ENCODE results near the gene RBM38. TPM values are rescaled to one million over a fixed set of nuclear protein-coding genes. Genes with fewer than 3 reads are reported as not detected.

The RBM38 gene
- total and polyA plus RNA-seq, 10 of the 15 experiments (the other 5 are each of a cell fraction or from before 2014, with no cell fraction given): 0.32 to 118 (median 25.2) TPM

DNA sequence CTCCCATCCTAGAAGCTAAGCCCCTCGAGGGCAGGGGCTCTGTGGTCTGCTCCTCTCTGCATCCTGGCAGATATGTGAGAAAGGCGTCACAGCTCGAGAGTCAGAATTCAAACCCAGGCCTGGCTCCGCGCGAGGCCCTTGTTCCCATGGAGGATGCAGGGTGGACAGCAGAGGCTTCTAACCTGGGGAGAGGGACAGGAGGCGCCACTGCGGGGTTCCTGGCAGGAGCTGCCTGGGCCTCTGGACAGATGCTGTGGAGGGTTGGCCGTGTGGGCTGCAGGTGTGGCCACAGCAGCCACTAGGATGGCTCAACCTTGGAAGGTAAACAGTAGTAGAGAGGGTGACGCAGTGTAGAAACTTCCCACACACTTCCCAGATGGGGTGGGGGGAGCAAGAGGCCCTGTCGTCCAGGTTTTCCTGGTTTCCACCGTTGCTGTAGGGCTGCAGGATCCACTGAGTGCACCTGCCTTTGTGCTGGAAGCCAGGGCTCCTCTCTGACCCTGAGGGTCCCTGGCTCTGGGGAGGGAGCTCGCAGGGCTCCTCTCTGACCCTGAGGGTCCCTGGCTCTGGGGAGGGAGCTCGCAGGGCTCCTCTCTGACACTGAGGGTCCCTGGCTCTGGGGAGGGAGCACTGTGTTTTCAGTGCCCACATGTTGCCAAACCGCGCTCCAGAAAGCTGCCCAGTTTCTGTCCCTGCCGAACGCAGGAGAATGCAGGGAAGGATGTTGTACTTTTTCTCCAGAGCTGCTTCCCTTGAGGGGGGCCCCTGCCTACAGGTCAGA lies 14.2 kb downstream of the RBM38 start:
- no TSS peak for BruUV-seq (replicated peaks)
- ATAC-seq (no peak), DNase-seq (ENCODE audit: low read depth, low spot score) (no peak), FAIRE-seq (no peak)
- CTCF ChIA-PET: no interaction called here
- Histone ChIP-seq H4K20me1 (ENCODE audit: control insufficient read depth, insufficient read depth) (peaks cover 2% of the 10 kb centered on the region), H3K4me3 (no peak overlapping the region), H2AFZ (ENCODE audit: control insufficient read depth, low read depth, low read length) (no peak overlapping the region), H3K9me3 (replicated peaks; ENCODE audit: control insufficient read depth, insufficient read depth, low read length) (no peaks in the 10 kb centered on the region), H3K9ac (ENCODE audit: control insufficient read depth, insufficient read depth, low read length) (no peak overlapping the region), H3K79me2 (ENCODE audit: control insufficient read depth, insufficient read depth, low read length) (peaks cover 26% of the 10 kb centered on the region), H3K27ac (ENCODE audit: control insufficient read depth, insufficient read depth) (no peak overlapping the region), H3K27me3 (replicated peaks in 1 of 2; ENCODE audit: control insufficient read depth in 2 of 2, insufficient read depth in 2 of 2, low read length in 1 of 2) (no peaks in the 10 kb centered on the region), H3K4me1 (ENCODE audit: control insufficient read depth, insufficient read depth, low read length) (peaks cover 12% of the 10 kb centered on the region), H3K4me2 (ENCODE audit: control insufficient read depth, insufficient read depth) (no peak overlapping the region), H3K36me3 (ENCODE audit: control insufficient read depth in 2 of 2, insufficient read depth in 2 of 2, low read length in 1 of 2) (peaks cover 37 to 62% of the 10 kb centered on the region in 2 experiments)
- RAD21 ChIA-PET (ENCODE audit: unreplicated experiment): no interaction called here
- POLR2A ChIA-PET: no interaction called here
- intact Hi-C loops (cut with micrococcal nuclease; ENCODE audit: unreplicated experiment): no loop called here
- WGBS (ENCODE audit: insufficient coverage, insufficient replicate concordance, low lambda C conversion rate, missing lambda C conversion rate): 95% methylated on average over 18 of the region's 18 CpGs
- TF ChIP-seq EED (IDR thresholded peaks at IDR 0.05; ENCODE audit: low read depth) (no peak), POLR2AphosphoS5 (IDR thresholded peaks at IDR 0.05; ENCODE audit: low read length) (peak; percentile 56; the same call in 1 of the 2 replicates)
- SMC1A ChIA-PET (ENCODE audit: uncharacterized antibody, unreplicated experiment): no interaction called here
- in situ Hi-C loops (cut with MboI): no loop called here

DNA sequence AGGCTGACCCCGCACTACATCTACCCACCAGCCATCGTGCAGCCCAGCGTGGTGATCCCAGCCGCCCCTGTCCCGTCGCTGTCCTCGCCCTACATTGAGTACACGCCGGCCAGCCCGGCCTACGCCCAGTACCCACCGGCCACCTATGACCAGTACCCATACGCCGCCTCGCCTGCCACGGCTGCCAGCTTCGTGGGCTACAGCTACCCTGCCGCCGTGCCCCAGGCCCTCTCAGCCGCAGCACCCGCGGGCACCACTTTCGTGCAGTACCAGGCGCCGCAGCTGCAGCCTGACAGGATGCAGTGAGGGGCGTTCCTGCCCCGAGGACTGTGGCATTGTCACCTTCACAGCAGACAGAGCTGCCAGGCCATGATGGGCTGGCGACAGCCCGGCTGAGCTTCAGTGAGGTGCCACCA lies 16.4 kb downstream of the RBM38 start:
- no peaks in the 10 kb centered on the region for H3K9me3 ChIP-seq (replicated peaks; ENCODE audit: control insufficient read depth, insufficient read depth, low read length)
- ChIA-PET SMC1A (ENCODE audit: uncharacterized antibody, unreplicated experiment) (no interaction called here), RAD21 (ENCODE audit: unreplicated experiment) (no interaction called here), POLR2A (no interaction called here), CTCF (no interaction called here)
- 88% methylated on average over 28 of the region's 29 CpGs for WGBS (ENCODE audit: insufficient coverage, insufficient replicate concordance, low lambda C conversion rate, missing lambda C conversion rate)
- FAIRE-seq: no peak
- H3K4me3 ChIP-seq: no peak overlapping the region
- TF ChIP-seq GATAD2B (conservative IDR thresholded peaks at IDR 0.05; ENCODE audit: low read depth) (0 out of 2 replicates have a peak, but pooled peaks have one; percentile 43), BACH1 (IDR thresholded peaks at IDR 0.05; ENCODE audit: borderline replicate concordance) (no peak), RFX5 (IDR thresholded peaks at IDR 0.05; ENCODE audit: low read depth, low read length) (no peak), NFYB (IDR thresholded peaks at IDR 0.05; ENCODE audit: insufficient read depth, low read depth, low read length) (no peak), ZBED1 (IDR thresholded peaks at IDR 0.05; ENCODE audit: borderline replicate concordance) (no peak), POLR2A (IDR thresholded peaks at IDR 0.05; ENCODE audit: low read depth, low read length) (peak; percentile 36; the same call in 1 of the 2 replicates)
- TF ChIP-seq, protein P1, sequence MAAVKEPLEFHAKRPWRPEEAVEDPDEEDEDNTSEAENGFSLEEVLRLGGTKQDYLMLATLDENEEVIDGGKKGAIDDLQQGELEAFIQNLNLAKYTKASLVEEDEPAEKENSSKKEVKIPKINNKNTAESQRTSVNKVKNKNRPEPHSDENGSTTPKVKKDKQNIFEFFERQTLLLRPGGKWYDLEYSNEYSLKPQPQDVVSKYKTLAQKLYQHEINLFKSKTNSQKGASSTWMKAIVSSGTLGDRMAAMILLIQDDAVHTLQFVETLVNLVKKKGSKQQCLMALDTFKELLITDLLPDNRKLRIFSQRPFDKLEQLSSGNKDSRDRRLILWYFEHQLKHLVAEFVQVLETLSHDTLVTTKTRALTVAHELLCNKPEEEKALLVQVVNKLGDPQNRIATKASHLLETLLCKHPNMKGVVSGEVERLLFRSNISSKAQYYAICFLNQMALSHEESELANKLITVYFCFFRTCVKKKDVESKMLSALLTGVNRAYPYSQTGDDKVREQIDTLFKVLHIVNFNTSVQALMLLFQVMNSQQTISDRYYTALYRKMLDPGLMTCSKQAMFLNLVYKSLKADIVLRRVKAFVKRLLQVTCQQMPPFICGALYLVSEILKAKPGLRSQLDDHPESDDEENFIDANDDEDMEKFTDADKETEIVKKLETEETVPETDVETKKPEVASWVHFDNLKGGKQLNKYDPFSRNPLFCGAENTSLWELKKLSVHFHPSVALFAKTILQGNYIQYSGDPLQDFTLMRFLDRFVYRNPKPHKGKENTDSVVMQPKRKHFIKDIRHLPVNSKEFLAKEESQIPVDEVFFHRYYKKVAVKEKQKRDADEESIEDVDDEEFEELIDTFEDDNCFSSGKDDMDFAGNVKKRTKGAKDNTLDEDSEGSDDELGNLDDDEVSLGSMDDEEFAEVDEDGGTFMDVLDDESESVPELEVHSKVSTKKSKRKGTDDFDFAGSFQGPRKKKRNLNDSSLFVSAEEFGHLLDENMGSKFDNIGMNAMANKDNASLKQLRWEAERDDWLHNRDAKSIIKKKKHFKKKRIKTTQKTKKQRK (IDR thresholded peaks at IDR 0.05; ENCODE audit: low read depth, low read length): no peak
- no peak for DNase-seq (ENCODE audit: low read depth, low spot score)
- H4K20me1 ChIP-seq (ENCODE audit: control insufficient read depth, insufficient read depth): peaks cover 2% of the 10 kb centered on the region
- peaks cover 10% of the 10 kb centered on the region for H3K79me2 ChIP-seq (ENCODE audit: control insufficient read depth, insufficient read depth, low read length)
- no peak for ATAC-seq
- H3K4me2 ChIP-seq (ENCODE audit: control insufficient read depth, insufficient read depth): no peak overlapping the region
- in situ Hi-C loops (cut with MboI): no loop called here
- H3K36me3 ChIP-seq (ENCODE audit: control insufficient read depth in 2 of 2, insufficient read depth in 2 of 2, low read length in 1 of 2): peaks cover 30 to 52% of the 10 kb centered on the region in 2 experiments
- no peak overlapping the region for H3K9ac ChIP-seq (ENCODE audit: control insufficient read depth, insufficient read depth, low read length)
- no peaks in the 10 kb centered on the region for H3K27me3 ChIP-seq (replicated peaks in 1 of 2; ENCODE audit: control insufficient read depth in 2 of 2, insufficient read depth in 2 of 2, low read length in 1 of 2)
- no peak overlapping the region for H2AFZ ChIP-seq (ENCODE audit: control insufficient read depth, low read depth, low read length)
- intact Hi-C loops (cut with micrococcal nuclease; ENCODE audit: unreplicated experiment): no loop called here
- no peaks in the 10 kb centered on the region for H3K4me1 ChIP-seq (ENCODE audit: control insufficient read depth, insufficient read depth, low read length)
- no TSS peak for BruUV-seq (replicated peaks)
- no peak overlapping the region for H3K27ac ChIP-seq (ENCODE audit: control insufficient read depth, insufficient read depth)

Measured in GM12878 (cell line).